Epithelial cell of esophagus (primary cell): ENCODE measurements around the gene CCNO.
A peak's percentile ranks its signal among the peaks of the same experiment; 100 is the strongest.

Source experiments
- DNase-seq: peaks from one replicate; pipeline ENCODE4 v3.0.0; 2010; ENCODE audit warnings: low read depth
- H3K4me3 ChIP-seq: 2 replicates; pipeline ENCODE4 v1.5.1; 2011; ENCODE audit warnings: mild to moderate bottlenecking, low read length, control low read depth
- TF ChIP-seq, protein P1 (sequence below): IDR thresholded peaks from 2 replicates; pipeline ENCODE4 v1.5.1; 2011; ENCODE audit warnings: low read depth, mild to moderate bottlenecking, low read length, control low read depth, inconsistent platforms; ENCODE audit not compliant: insufficient read depth; ENCODE audit errors: missing control alignments

CCNO gene

GRCh38 chr5:55222985-55223811, 10.2 kb downstream of the CCNO start:
- no peak overlapping the region for H3K4me3 ChIP-seq
- no peak for DNase-seq
- TF ChIP-seq, protein P1, sequence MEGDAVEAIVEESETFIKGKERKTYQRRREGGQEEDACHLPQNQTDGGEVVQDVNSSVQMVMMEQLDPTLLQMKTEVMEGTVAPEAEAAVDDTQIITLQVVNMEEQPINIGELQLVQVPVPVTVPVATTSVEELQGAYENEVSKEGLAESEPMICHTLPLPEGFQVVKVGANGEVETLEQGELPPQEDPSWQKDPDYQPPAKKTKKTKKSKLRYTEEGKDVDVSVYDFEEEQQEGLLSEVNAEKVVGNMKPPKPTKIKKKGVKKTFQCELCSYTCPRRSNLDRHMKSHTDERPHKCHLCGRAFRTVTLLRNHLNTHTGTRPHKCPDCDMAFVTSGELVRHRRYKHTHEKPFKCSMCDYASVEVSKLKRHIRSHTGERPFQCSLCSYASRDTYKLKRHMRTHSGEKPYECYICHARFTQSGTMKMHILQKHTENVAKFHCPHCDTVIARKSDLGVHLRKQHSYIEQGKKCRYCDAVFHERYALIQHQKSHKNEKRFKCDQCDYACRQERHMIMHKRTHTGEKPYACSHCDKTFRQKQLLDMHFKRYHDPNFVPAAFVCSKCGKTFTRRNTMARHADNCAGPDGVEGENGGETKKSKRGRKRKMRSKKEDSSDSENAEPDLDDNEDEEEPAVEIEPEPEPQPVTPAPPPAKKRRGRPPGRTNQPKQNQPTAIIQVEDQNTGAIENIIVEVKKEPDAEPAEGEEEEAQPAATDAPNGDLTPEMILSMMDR = no peak

- DNase-seq = no peak
- TF ChIP-seq, protein P1 = no peak
- H3K4me3 ChIP-seq = no peak overlapping the region
These were observed 11.1 kb downstream of the CCNO start for GRCh38 chr5:55222092-55222984.

GRCh38 chr5:55220433-55221185, 12.8 kb downstream of the CCNO start:
- TF ChIP-seq, protein P1 = no peak
- DNase-seq = peak; percentile 23
- H3K4me3 ChIP-seq = peak overlapping the region; percentile 25

DNA sequence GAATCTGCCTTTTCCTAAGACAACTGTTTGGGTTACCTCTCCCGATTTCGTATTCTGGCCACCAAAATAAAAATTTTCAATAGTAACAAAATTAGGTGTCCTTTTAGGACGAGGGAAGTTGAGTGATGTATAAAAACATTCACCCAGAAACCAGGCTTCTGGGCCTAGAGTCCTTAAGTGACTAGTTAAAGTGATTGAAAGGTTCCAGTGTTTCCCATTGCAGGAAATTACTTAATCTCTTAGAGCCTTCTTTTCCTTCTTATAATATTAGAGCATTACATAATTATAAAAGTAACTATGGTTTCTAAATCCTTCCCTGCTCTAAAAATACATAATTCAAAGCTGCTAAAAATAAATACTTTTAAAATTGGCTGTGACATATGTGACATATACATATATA, 13.6 kb downstream of the CCNO start:
- TF ChIP-seq, protein P1 = no peak
- no peak overlapping the region for H3K4me3 ChIP-seq
- no peak for DNase-seq

- no peak overlapping the region for H3K4me3 ChIP-seq
These were observed 14.4 kb downstream of the CCNO start for GRCh38 chr5:55218967-55219366.

More at GRCh38 chr5:55218967-55219366, 14.4 kb downstream of the CCNO start:
- DNase-seq = peak; percentile 98
- TF ChIP-seq, protein P1 = peak; percentile 13
